IPS DF 6.9 (cell line): ENCODE measurements around the gene MAD1L1.
"Not testable (repeated sequence)": the region's sequence is repeated elsewhere in the genome, so short reads cannot be mapped to it uniquely, and the experiment has no call there.

Experiments used
- DNase-seq: peaks from one replicate; pipeline ENCODE4 v3.0.0-alpha.2; 2013; ENCODE audit warnings: low read depth, low spot score
- H3K27ac ChIP-seq: one replicate; pipeline ENCODE4 v1.5.1; 2013; ENCODE audit warnings: low read length, control low read depth
- H3K27me3 ChIP-seq: 2 replicates; pipeline ENCODE4 v1.6.1; 2013; ENCODE audit warnings: mild to moderate bottlenecking, low read length; ENCODE audit not compliant: control insufficient read depth, insufficient read depth
- H3K36me3 ChIP-seq: 2 replicates; pipeline ENCODE4 v1.6.1; 2013; ENCODE audit warnings: low read length; ENCODE audit not compliant: control insufficient read depth, insufficient read depth
- H3K4me1 ChIP-seq: 2 replicates; pipeline ENCODE4 v1.6.1; 2013; ENCODE audit warnings: low read length; ENCODE audit not compliant: control insufficient read depth, insufficient read depth
- H3K4me3 ChIP-seq: 2 replicates; pipeline ENCODE4 v1.5.1; 2013; ENCODE audit warnings: mild to moderate bottlenecking, low read length
- H3K9me3 ChIP-seq: 2 replicates; pipeline ENCODE4 v1.6.1; 2013; ENCODE audit warnings: low read length, inconsistent platforms; ENCODE audit not compliant: control insufficient read depth, insufficient read depth
- WGBS: extraction: QIAGEN DNeasy Blood & Tissue Kit; methylation state at CpG from one replicate; pipeline ENCODE4 v1.1.7; 2013; ENCODE audit warnings: mixed read lengths, missing lambda C conversion rate; ENCODE audit not compliant: insufficient read length, insufficient coverage; 5-methylcytosine and 5-hydroxymethylcytosine counted together

Gene MAD1L1

GRCh38 chr7:1844951-1845390 is 387.8 kb downstream of the MAD1L1 start:
- Histone ChIP-seq H3K4me3 (no peak overlapping the region), H3K4me1 (no peaks in the 10 kb centered on the region; the same call in 1 of the 2 replicates), H3K9me3 (no peaks in the 10 kb centered on the region), H3K27me3 (no peaks in the 10 kb centered on the region), H3K36me3 (no peaks in the 10 kb centered on the region; the same call in 1 of the 2 replicates), H3K27ac (no peak overlapping the region)
- WGBS = no CpG with 5 or more reads among the region's 16 CpGs
- no peak for DNase-seq

DNA sequence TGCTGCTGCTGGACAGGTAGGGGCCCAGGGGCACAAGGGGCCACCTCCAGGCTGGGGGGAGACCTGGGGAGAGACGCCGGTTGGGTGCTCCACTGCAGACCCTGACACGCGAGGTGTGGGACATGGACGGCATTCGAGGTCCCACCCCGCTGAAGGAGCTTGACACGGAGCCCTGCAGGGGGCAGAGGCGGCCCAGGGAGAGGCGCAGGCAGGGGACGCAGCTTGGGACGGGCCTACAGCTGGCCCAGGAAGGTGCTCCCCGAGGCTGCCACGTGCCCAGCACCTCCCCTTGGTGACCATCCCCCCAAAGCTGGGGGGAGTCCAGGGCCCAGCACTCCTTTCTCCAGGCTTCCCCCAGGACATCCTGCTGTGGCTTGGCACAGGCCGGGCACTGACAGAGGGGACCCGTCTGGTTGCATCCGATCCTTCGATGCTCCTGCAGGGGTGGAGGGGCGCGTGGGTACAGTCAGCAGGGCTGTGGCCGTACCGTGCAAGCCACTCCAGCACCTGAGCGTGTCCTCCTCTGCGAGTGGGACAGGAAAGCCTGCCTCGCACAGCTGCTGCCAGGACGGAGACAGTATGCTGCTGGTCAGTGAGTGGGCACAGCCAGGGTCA is 388.3 kb downstream of the MAD1L1 start:
- DNase-seq = no peak
- no CpG with 5 or more reads among the region's 26 CpGs for WGBS
- Histone ChIP-seq H3K36me3 (no peaks in the 10 kb centered on the region; the same call in 1 of the 2 replicates), H3K9me3 (no peaks in the 10 kb centered on the region), H3K4me1 (no peaks in the 10 kb centered on the region; the same call in 1 of the 2 replicates), H3K4me3 (no peak overlapping the region), H3K27me3 (no peaks in the 10 kb centered on the region), H3K27ac (no peak overlapping the region)

- Histone ChIP-seq H3K4me1 (no peaks in the 10 kb centered on the region; the same call in 1 of the 2 replicates), H3K4me3 (no peak overlapping the region), H3K27ac (no peak overlapping the region), H3K9me3 (no peaks in the 10 kb centered on the region), H3K36me3 (no peaks in the 10 kb centered on the region; the same call in 1 of the 2 replicates), H3K27me3 (no peaks in the 10 kb centered on the region)
- no peak for DNase-seq
- WGBS = no CpG with 5 or more reads among the region's 11 CpGs
These were observed 388.8 kb downstream of the MAD1L1 start for GRCh38 chr7:1843921-1844335.

DNA sequence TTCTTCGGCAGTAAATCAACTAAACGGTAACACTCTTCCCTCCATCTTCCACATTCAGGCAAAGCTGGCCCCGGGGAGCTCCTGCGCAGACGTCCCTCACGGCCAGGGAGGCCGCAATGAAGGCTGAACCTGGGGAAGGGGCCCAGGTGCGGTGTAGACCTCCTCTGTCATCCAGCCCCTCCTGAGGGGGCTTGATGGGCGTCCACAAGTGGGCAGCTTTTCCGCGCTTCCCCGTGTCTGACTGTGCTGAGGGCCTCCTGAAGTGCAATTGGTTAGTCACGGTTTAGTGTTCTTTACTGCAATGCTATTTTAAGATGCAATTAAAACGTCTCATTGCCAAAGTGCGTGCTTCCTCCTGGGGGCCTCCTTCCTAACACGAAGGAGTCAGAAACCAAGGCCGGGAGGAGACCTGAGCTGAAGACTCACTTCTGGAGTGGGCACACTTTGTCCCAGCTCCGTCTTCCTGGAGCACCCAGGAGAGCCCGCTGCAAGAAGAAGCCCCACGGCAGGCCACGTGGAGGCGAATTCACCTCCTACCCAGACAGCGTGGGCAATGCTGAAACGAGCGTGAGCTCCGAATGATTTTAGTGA is 389.4 kb downstream of the MAD1L1 start:
- Histone ChIP-seq H3K27ac (no peak overlapping the region), H3K4me3 (no peak overlapping the region), H3K4me1 (no peaks in the 10 kb centered on the region; the same call in 1 of the 2 replicates), H3K9me3 (no peaks in the 10 kb centered on the region), H3K27me3 (no peaks in the 10 kb centered on the region), H3K36me3 (no peaks in the 10 kb centered on the region; the same call in 1 of the 2 replicates)
- no peak for DNase-seq
- WGBS = no CpG with 5 or more reads among the region's 26 CpGs

- Histone ChIP-seq H3K27me3 (no peaks in the 10 kb centered on the region), H3K4me1 (no peaks in the 10 kb centered on the region; the same call in 1 of the 2 replicates), H3K36me3 (no peaks in the 10 kb centered on the region; the same call in 1 of the 2 replicates), H3K27ac (no peak overlapping the region), H3K9me3 (no peaks in the 10 kb centered on the region), H3K4me3 (no peak overlapping the region)
- no peak for DNase-seq
- no CpG with 5 or more reads among the region's 31 CpGs for WGBS
These were observed 390.2 kb downstream of the MAD1L1 start for GRCh38 chr7:1842321-1843221.

- not testable (repeated sequence) for H3K27me3 ChIP-seq, H3K9me3 ChIP-seq, H3K27ac ChIP-seq, H3K4me1 ChIP-seq, H3K36me3 ChIP-seq, DNase-seq, H3K4me3 ChIP-seq
- no CpG with 5 or more reads among the region's 40 CpGs for WGBS
These were observed 391.3 kb downstream of the MAD1L1 start for GRCh38 chr7:1841286-1842021.

DNA sequence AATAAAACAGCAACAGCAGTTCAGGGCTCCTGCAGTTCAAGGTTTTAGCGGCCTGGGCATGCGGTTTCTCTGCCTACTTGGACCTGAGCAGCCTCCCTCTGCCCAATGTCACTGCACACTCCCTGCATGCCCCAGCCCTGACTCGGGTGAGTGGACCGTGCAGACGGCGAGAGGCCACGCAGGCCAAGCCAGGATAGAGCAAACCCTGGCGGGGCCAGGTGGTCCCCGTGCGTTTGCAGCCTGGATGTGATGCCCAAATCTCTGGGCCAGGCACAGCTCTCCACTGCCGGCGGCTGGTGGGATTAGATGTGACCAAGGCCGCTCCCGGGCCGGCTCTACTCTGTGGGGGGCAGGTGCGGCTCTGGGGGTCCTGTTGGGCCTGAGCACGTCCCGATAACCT is 392.0 kb downstream of the MAD1L1 start:
- not testable (repeated sequence) for H3K27me3 ChIP-seq, DNase-seq, H3K27ac ChIP-seq, H3K4me1 ChIP-seq, H3K9me3 ChIP-seq, H3K36me3 ChIP-seq, H3K4me3 ChIP-seq
- whole genome bisulfite sequencing = no CpG with 5 or more reads among the region's 18 CpGs

- Histone ChIP-seq H3K27me3 (no peaks in the 10 kb centered on the region), H3K27ac (no peak overlapping the region), H3K9me3 (no peaks in the 10 kb centered on the region), H3K36me3 (no peaks in the 10 kb centered on the region; the same call in 1 of the 2 replicates), H3K4me1 (no peaks in the 10 kb centered on the region; the same call in 1 of the 2 replicates), H3K4me3 (no peak overlapping the region)
- no CpG with 5 or more reads among the region's 14 CpGs for WGBS
- DNase-seq = no peak
These were observed 393.0 kb downstream of the MAD1L1 start for GRCh38 chr7:1839701-1840100.

DNA sequence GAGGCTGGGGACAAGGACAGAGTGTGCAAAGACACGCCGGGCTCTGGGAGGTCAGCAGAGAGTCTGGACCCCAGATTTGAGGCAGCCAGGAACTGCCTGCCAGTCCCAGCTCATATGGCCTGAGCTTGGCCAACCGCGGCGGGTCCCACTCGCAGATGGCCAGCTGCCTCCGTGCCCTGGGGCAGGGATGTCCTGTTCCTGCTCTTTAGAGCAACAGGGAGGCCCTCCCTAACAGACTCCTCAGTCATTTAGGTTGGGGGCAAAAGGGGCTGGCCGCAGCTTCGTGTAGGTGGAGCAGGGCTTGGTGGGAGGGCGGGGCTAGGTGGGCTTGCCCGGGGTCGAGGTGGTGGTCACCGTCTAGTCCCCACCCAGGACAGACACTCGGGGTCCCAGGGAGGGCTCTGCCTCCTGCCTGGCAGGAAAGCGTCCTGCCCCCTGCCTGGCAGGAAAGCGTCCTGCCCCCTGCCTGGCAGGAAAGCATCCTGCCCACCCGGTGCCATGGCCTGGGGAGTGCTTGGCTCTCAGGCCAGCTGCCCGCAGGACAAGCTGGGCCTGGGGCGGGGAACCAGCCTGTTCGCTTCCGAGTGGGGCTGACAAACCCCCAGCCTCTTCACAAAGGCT is 393.7 kb downstream of the MAD1L1 start:
- H3K36me3 ChIP-seq = not testable (repeated sequence)

GRCh38 chr7:1838544-1838872 is 394.2 kb downstream of the MAD1L1 start:
- H3K27me3 ChIP-seq, H3K27ac ChIP-seq, H3K4me1 ChIP-seq, H3K4me3 ChIP-seq, H3K36me3 ChIP-seq, H3K9me3 ChIP-seq, DNase-seq: not testable (repeated sequence)
- no CpG with 5 or more reads among the region's 13 CpGs for WGBS

More for the DNA sequence above, 393.7 kb downstream of the MAD1L1 start:
- not testable (repeated sequence) for H3K9me3 ChIP-seq, H3K27ac ChIP-seq, H3K27me3 ChIP-seq, H3K4me1 ChIP-seq, H3K4me3 ChIP-seq, DNase-seq
- no CpG with 5 or more reads among the region's 21 CpGs for WGBS
